ENCODE results near the gene ZBTB17.

Gene ZBTB17

DNA sequence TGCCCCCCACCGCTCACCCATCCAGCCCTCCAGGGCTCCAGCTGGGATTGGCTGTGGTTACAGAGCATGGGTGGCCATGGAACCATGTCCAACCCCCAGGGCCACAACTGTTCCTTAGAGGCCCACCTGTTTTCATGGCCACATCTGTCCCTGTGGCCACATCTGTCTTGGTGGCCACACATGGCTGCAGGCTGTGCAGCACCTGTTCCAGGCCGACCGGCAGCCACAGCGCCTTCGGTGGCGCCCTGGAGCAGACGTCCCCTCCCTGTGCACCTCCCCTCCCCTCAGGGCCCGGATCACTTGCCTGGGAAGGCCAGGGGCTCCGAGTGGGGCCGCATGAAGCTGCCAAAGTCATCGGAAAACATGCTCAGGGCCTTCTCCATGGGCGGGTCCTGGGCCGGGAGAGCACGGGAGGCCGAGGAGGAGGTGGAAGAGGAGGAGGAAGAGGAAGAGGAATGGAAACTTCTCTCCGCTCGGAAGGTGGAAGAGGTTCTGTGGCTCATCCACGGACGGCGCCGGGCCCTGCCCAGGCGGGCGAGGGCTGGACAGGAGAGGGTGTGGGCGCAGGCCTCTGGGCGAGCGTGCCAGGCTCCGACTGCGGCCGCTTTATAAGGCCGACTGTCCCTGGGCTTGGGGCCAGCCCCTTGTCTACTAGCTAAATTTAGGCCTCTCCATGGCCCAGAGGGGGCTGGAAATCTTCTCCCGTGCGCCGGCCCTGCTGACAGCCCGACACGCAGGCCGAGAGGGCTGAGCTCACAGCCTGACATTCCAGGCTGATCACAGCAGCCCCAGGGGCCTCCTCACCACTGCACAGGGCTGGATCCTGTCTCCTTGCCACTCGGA lies 41.8 kb upstream of the ZBTB17 start, which contains the start of gene HSPB7:
TSS of gene HSPB7 (minus strand) at position 583 of the 843 bp plus-strand sequence. CDS start at position 503, 80 bp downstream.
- FAIRE-seq: peak; percentile 82
- no peak for DNase-seq (ENCODE audit: insufficient read length, low spot score)
- TF ChIP-seq POU2F2 (IDR thresholded peaks at IDR 0.05; ENCODE audit: low read depth, low read length): no peak
- TF ChIP-seq TAF1 (IDR thresholded peaks at IDR 0.05; ENCODE audit: low read depth, low read length): no peak
- TF ChIP-seq POLR2AphosphoS5 (IDR thresholded peaks at IDR 0.05; ENCODE audit: low read depth, low read length): no peak
- TF ChIP-seq POLR2A (IDR thresholded peaks at IDR 0.05; ENCODE audit: low read depth, low read length): no peak

DNA sequence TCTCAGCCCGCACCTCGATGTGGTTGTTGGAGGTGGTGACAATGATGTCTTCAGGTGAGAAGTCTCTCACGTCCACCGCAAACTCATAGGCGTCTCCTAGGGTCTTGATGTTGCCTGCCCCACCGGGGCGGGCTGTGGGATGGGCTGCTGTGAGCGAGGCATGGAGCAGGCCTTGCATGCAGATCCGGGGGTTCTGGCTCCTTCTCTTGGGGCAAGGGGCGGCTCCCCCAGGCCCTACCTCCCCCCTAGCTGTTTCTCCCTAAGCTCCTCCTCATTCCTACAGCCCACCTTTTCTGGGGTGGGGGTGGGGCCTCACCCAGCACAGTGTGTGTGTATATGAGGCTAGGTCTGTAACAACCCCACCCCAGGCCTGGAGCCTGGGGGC lies 41.2 kb upstream of the ZBTB17 start:
- peak; percentile 45 for FAIRE-seq

DNA sequence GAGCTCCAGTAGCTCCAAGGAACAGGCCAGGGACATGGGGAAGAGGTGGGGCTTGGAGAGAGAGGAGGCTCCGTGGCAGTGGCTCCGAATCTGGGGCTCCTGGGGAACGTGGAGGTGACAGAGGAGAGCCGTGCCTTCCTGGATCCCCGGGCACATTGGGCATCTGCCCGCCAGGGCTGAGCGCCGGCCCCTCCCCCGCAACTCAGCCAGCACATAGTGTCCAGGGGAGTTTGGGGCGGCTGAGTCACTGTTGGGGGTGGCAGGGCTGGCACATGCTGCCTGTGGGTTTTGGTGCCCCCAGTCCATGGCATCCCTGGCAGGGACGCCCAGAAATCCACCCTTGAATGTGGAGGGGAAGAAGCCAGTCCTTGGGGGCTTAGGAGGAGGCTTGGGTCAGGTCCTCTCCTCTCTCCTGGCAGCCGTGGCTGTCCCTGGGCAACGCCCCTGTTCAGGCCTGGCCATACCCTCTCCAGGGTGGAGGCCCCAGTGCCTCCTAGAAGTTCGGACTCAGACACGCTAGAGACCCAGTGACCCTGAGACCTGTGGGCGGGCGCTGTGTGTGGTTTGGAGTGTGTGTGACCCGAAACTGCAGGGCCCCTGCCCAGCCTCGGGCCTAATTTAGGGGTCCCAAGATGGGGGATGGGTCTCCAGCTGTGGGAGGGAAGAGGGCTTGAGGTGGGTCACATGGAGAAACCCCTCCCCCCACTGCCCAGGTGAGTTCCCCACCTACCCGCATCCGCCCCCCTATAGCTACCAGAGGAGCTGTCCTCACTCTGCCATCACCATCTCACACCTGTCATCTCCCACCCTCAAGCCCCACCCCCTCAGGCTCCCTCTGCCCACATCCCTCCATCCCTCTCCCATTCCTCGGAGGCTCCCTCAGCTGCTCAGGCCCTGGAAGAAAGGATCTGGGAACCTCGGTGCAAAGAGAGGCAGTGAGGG lies 40.3 kb upstream of the ZBTB17 start:
- DNase-seq (ENCODE audit: insufficient read length, low spot score) (no peak), FAIRE-seq (no peak)
- no peak for TF ChIP-seq SPI1 (IDR thresholded peaks at IDR 0.05; ENCODE audit: low read depth, low read length)
- no peak for TF ChIP-seq TAF1 (IDR thresholded peaks at IDR 0.05; ENCODE audit: low read depth, low read length)
- no peak for TF ChIP-seq PAX5 (IDR thresholded peaks at IDR 0.05; ENCODE audit: insufficient read depth, low read length, severe bottlenecking)
- TF ChIP-seq POLR2A (IDR thresholded peaks at IDR 0.05; ENCODE audit: low read depth, low read length): no peak
- no peak for TF ChIP-seq POLR2AphosphoS5 (IDR thresholded peaks at IDR 0.05; ENCODE audit: low read depth, low read length)
- TF ChIP-seq POU2F2 (IDR thresholded peaks at IDR 0.05; ENCODE audit: low read depth, low read length): no peak

More for the DNA sequence above, 41.2 kb upstream of the ZBTB17 start:
- TF ChIP-seq PAX5 (IDR thresholded peaks at IDR 0.05; ENCODE audit: insufficient read depth, low read length, severe bottlenecking): no peak
- TF ChIP-seq POU2F2 (IDR thresholded peaks at IDR 0.05; ENCODE audit: low read depth, low read length): no peak
- TF ChIP-seq POLR2AphosphoS5 (IDR thresholded peaks at IDR 0.05; ENCODE audit: low read depth, low read length): no peak
- DNase-seq (ENCODE audit: insufficient read length, low spot score): no peak

DNA sequence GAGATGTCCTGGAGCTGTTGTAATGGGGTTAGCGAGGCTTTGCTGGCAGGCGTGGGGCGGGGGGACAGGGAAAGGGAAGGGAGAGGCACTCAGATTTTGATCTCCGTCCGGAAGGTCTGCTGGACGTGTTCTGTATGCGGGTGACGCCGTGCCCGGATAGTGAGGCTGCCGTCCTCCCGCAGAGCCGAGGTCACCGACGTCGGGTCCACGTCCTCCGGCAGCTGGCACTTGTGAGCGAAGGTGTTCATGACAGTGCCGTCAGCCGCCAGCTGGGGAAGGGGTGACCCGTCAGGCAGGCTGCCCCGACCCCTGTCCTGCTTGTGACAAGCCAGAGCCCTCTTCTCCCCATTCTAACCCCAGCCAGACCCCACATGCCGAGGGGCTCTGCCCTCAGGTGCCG lies 39.6 kb upstream of the ZBTB17 start:
- TF ChIP-seq POU2F2 (IDR thresholded peaks at IDR 0.05; ENCODE audit: low read depth, low read length): no peak
- no peak for TF ChIP-seq PAX5 (IDR thresholded peaks at IDR 0.05; ENCODE audit: insufficient read depth, low read length, severe bottlenecking)
- no peak for TF ChIP-seq POLR2A (IDR thresholded peaks at IDR 0.05; ENCODE audit: low read depth, low read length)
- no peak for TF ChIP-seq TAF1 (IDR thresholded peaks at IDR 0.05; ENCODE audit: low read depth, low read length)
- no peak for TF ChIP-seq POLR2AphosphoS5 (IDR thresholded peaks at IDR 0.05; ENCODE audit: low read depth, low read length)
- no peak for TF ChIP-seq SPI1 (IDR thresholded peaks at IDR 0.05; ENCODE audit: low read depth, low read length)
- no peak for DNase-seq (ENCODE audit: insufficient read length, low spot score)
- peak; percentile 16 for FAIRE-seq

DNA sequence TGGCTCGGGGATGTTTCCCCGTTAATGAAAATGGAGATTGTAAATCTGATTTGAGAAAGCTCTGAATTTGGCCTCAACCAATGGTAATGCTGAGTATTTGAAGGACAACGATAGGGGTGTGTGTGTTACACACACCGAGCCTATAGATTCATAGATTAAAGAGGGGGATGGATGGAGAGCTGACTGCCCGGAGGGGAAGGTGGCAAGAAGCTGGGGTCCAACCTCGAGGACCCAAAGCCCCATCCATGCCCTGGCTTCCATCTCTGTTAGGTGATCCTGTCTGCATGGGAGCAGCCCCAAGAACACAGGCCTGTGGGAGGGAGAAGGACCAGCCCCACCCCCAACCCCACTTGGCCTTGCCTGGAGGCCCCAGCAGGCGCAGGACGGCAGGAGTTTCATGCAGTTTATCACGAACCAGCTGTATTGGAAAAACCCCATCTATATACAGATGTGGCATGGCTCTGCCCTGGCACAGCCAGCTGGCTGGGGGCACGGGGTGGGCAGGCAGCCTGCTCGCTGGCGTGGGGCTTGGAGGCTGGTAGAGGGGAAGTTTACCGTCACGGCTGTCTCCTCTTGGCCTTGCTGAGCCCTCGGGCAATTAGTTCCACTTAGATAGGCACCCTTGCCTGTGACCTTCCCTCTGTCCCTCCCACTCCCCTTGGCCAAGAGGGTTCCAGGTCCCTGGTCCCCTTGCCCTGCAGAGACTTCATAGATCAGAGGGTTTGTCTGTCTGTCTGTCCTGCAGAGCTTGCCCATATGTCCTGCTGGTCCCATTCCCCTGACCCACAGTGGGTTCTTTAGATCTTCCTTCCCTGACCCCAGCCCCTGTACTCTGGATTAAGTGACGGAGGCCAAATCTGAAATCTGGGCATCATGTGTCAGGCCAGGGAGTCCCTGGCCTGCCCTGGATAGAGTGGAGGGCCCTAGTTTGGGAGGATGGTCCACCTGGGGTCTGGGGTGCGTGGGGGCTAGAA lies 38.9 kb upstream of the ZBTB17 start:
- DNase-seq (ENCODE audit: insufficient read length, low spot score): no peak
- FAIRE-seq: no peak
- TF ChIP-seq PAX5 (IDR thresholded peaks at IDR 0.05; ENCODE audit: insufficient read depth, low read length, severe bottlenecking): peak; percentile 46
- no peak for TF ChIP-seq POLR2AphosphoS5 (IDR thresholded peaks at IDR 0.05; ENCODE audit: low read depth, low read length)

DNA sequence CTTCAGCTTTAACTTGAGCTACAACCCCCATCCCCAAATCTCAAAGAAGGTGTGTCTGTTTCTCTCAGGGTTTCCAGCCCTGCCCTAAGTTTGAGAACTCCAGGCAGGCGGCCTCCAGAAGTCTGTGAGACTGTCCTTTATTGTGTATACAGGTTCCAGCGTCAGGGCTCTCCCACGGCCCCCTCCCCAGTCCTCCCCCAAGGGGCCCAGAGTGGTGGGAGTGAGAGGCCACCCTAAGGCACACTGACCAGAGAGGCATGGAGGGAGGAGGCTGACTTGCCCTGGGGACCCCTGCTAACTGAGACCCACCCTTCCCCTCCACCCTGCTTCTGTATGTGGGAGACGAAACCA lies 38.0 kb upstream of the ZBTB17 start:
- no peak for TF ChIP-seq TAF1 (IDR thresholded peaks at IDR 0.05; ENCODE audit: low read depth, low read length)
- FAIRE-seq: no peak
- DNase-seq (ENCODE audit: insufficient read length, low spot score): no peak

DNA sequence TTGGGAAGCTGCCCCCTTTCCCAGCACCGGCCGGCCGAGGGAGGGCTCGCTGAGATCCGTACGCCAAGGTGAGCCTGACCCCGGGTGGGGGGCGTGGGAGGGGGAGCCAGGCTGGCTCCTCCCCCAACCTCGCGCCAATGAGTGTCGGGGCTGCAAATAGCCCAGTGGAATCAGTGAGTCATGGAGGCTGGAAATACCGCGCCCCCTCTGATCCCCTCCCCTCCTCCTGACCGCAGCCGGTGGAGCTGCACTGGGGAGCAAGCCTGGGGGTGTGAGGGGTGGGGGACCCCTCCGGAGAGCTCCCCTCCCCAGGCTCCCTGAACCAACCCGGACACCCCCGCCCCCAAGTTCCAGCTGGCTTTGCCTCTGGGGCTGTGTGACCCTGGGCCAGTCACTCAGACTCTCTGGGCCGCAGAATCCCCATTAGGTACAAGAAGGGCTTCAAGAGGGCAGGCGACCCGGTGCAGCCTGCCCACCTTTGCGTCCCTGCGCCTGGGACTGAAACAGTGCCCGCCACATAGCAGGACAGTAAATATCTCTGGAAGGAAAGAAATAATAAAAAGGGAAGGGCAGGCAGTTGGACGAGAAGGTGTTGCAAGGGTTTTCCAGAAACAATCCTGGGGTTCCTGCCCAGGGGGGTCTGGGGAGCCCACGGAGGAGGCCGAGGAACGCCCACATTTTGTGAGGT lies 37.5 kb upstream of the ZBTB17 start:
- no peak for TF ChIP-seq SPI1 (IDR thresholded peaks at IDR 0.05; ENCODE audit: low read depth, low read length)
- TF ChIP-seq TAF1 (IDR thresholded peaks at IDR 0.05; ENCODE audit: low read depth, low read length): no peak
- no peak for TF ChIP-seq POU2F2 (IDR thresholded peaks at IDR 0.05; ENCODE audit: low read depth, low read length)
- TF ChIP-seq PAX5 (IDR thresholded peaks at IDR 0.05; ENCODE audit: insufficient read depth, low read length, severe bottlenecking): no peak
- no peak for TF ChIP-seq POLR2AphosphoS5 (IDR thresholded peaks at IDR 0.05; ENCODE audit: low read depth, low read length)
- no peak for TF ChIP-seq POLR2A (IDR thresholded peaks at IDR 0.05; ENCODE audit: low read depth, low read length)
- no peak for FAIRE-seq
- no peak for DNase-seq (ENCODE audit: insufficient read length, low spot score)

DNA sequence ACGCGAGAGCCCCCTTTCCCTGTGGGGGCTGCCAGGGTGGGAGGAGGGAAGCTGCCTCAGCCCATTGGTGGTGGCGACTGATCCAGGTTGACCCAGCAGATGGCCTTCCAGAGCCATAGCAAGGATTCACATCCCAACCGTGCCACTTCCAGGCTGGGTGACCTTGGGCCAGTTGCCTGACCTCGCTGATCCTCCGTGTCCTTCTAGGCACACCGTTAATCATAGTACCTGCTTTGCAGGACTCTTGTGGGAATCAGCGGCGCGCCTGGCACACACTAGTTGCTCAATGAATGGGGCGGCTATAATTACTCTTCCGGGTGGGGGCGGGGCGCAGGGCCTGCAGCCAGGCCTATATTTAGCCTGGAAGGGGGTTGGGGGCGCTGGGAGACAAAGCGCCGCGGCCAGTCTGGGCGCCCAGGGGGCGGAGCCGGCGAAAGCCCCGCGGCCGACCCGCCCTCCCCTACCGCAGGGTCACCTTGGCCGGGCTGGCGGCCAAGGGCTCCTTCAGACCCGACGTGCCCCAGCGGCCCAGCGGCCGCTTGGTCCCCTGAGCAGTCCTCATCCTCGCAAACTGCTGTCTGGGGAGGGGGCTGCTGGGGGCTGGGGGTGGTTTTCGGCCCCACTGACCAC lies 36.8 kb upstream of the ZBTB17 start:
- DNase-seq (ENCODE audit: insufficient read length, low spot score) (peak; percentile 60), FAIRE-seq (peak; percentile 91)

More for the DNA sequence above, 36.8 kb upstream of the ZBTB17 start:
- no peak for TF ChIP-seq SPI1 (IDR thresholded peaks at IDR 0.05; ENCODE audit: low read depth, low read length)
- TF ChIP-seq POU2F2 (IDR thresholded peaks at IDR 0.05; ENCODE audit: low read depth, low read length): no peak
- no peak for TF ChIP-seq POLR2A (IDR thresholded peaks at IDR 0.05; ENCODE audit: low read depth, low read length)
- TF ChIP-seq TAF1 (IDR thresholded peaks at IDR 0.05; ENCODE audit: low read depth, low read length): no peak
- TF ChIP-seq POLR2AphosphoS5 (IDR thresholded peaks at IDR 0.05; ENCODE audit: low read depth, low read length): no peak
- no peak for TF ChIP-seq PAX5 (IDR thresholded peaks at IDR 0.05; ENCODE audit: insufficient read depth, low read length, severe bottlenecking)
